Mucosa of descending colon (tissue), 3 donors: Measurements from ENCODE around the gene SYNE4. TPM values are rescaled to one million over a fixed set of nuclear protein-coding genes. Genes with fewer than 3 reads are reported as not detected.

Experiments used
- ATAC-seq: fragments of 200-7000 bp; cut with Tn5 transposase; one replicate; pipeline ENCODE4 v1.9.1; 2020; ENCODE audit warnings: mild to moderate bottlenecking, moderate library complexity
- DNase-seq, 3 donors: peaks; one replicate each; pipeline ENCODE4 v3.0.0-alpha.2; 2020
- H3K36me3 ChIP-seq: fragments of 200-600 bp; one replicate; pipeline ENCODE4 v1.8.0; 2021; ENCODE audit warnings: low read depth, mild to moderate bottlenecking
- H3K4me1 ChIP-seq: fragments of 200-600 bp; one replicate; pipeline ENCODE4 v1.8.0; 2021; ENCODE audit warnings: low read depth, mild to moderate bottlenecking
- H3K4me3 ChIP-seq: fragments of 200-600 bp; one replicate; pipeline ENCODE4 v1.8.0; 2021; ENCODE audit warnings: mild to moderate bottlenecking
- H3K9me3 ChIP-seq: fragments of 200-600 bp; one replicate; pipeline ENCODE4 v1.8.0; 2021; ENCODE audit warnings: mild to moderate bottlenecking
- intact Hi-C, 2 donors: fragments of 100-400 bp; cut with DNase I in 1 of 2; cut with micrococcal nuclease in 1 of 2; formaldehyde crosslinking; loops; one replicate each; pipeline versions ENCODE4 v1.11.0 to v1.11.1; 2022; cut with DNase I, micrococcal nuclease
- total RNA-seq, 3 donors: library from RNA; stranded (reverse); fragmentation: NEBNext Ultra II Directional in 2 of 3; extraction: Animal tissue kit (Norgen Biotek cat#: 25700) in 2 of 3; gene quantifications; one replicate each; pipeline versions ENCODE4 v1.2.1 to v1.2.4, GENCODE V29; 2021 to 2023
- TF ChIP-seq, protein P1 (sequence below): fragments of 200-600 bp; IDR thresholded peaks from one replicate; pipeline ENCODE4 v1.8.0; 2022; ENCODE audit warnings: antibody characterized with exemption, mild to moderate bottlenecking
- donor health status: DM: no; HTN: no; CAD: no; lungs with moderate emphysema.
- donor health status: DM: no; HTN: no; CAD: no.
- donor health status: DM: no; HTN: yes; CAD: no.

SYNE4 gene
- total RNA-seq, 3 donors from 2014 or later, result 3.5 to 7.9 (median 6.9) TPM

GRCh38 chr19:36028313-36029041 lies 19.9 kb upstream of the SYNE4 start:
- ATAC-seq (no peak), DNase-seq (no peak)
- no peaks in the 10 kb centered on the region for H3K4me1 ChIP-seq
- intact Hi-C loops, result no loop called here
- TF ChIP-seq, protein P1, sequence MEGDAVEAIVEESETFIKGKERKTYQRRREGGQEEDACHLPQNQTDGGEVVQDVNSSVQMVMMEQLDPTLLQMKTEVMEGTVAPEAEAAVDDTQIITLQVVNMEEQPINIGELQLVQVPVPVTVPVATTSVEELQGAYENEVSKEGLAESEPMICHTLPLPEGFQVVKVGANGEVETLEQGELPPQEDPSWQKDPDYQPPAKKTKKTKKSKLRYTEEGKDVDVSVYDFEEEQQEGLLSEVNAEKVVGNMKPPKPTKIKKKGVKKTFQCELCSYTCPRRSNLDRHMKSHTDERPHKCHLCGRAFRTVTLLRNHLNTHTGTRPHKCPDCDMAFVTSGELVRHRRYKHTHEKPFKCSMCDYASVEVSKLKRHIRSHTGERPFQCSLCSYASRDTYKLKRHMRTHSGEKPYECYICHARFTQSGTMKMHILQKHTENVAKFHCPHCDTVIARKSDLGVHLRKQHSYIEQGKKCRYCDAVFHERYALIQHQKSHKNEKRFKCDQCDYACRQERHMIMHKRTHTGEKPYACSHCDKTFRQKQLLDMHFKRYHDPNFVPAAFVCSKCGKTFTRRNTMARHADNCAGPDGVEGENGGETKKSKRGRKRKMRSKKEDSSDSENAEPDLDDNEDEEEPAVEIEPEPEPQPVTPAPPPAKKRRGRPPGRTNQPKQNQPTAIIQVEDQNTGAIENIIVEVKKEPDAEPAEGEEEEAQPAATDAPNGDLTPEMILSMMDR, result no peak
- no peaks in the 10 kb centered on the region for H3K36me3 ChIP-seq
- no peak overlapping the region for H3K4me3 ChIP-seq
- H3K9me3 ChIP-seq, result no peaks in the 10 kb centered on the region

- DNase-seq (no peak), ATAC-seq (no peak)
- intact Hi-C loops, result no loop called here
- Histone ChIP-seq H3K4me1 (no peaks in the 10 kb centered on the region), H3K4me3 (no peak overlapping the region), H3K36me3 (no peaks in the 10 kb centered on the region), H3K9me3 (no peaks in the 10 kb centered on the region)
- TF ChIP-seq, protein P1, result no peak
Observed at GRCh38 chr19:36027696-36028095, 19.1 kb upstream of the SYNE4 start.

GRCh38 chr19:36026091-36026876 lies 17.7 kb upstream of the SYNE4 start:
- Histone ChIP-seq H3K4me1 (no peaks in the 10 kb centered on the region), H3K36me3 (no peaks in the 10 kb centered on the region), H3K9me3 (no peaks in the 10 kb centered on the region), H3K4me3 (no peak overlapping the region)
- intact Hi-C loops, result no loop called here
- ATAC-seq, result no peak
- no peak for DNase-seq
- TF ChIP-seq, protein P1, result no peak

- intact Hi-C loops, result no loop called here
- TF ChIP-seq, protein P1, result no peak
- DNase-seq (no peak), ATAC-seq (no peak)
- Histone ChIP-seq H3K36me3 (no peaks in the 10 kb centered on the region), H3K4me1 (no peaks in the 10 kb centered on the region), H3K9me3 (no peaks in the 10 kb centered on the region), H3K4me3 (no peak overlapping the region)
Observed at GRCh38 chr19:36025541-36025940, 16.9 kb upstream of the SYNE4 start.

GRCh38 chr19:36023432-36023831 lies 14.8 kb upstream of the SYNE4 start:
- no peaks in the 10 kb centered on the region for H3K4me1 ChIP-seq
- H3K36me3 ChIP-seq, result no peaks in the 10 kb centered on the region
- no peaks in the 10 kb centered on the region for H3K9me3 ChIP-seq
- intact Hi-C loops, result no loop called here
- DNase-seq, result no peak
- TF ChIP-seq, protein P1, result no peak
- ATAC-seq, result no peak
- no peak overlapping the region for H3K4me3 ChIP-seq
